GM21529 (cell line): ENCODE data around the gene FDX2.
A peak's percentile ranks its signal among the peaks of the same experiment; 100 is the strongest.

Source experiments
- ATAC-seq: cut with Tn5 transposase; IDR thresholded peaks from one replicate; pipeline ENCODE4 v1.9.1; 2021; ENCODE audit not compliant: unreplicated experiment

FDX2 gene

DNA sequence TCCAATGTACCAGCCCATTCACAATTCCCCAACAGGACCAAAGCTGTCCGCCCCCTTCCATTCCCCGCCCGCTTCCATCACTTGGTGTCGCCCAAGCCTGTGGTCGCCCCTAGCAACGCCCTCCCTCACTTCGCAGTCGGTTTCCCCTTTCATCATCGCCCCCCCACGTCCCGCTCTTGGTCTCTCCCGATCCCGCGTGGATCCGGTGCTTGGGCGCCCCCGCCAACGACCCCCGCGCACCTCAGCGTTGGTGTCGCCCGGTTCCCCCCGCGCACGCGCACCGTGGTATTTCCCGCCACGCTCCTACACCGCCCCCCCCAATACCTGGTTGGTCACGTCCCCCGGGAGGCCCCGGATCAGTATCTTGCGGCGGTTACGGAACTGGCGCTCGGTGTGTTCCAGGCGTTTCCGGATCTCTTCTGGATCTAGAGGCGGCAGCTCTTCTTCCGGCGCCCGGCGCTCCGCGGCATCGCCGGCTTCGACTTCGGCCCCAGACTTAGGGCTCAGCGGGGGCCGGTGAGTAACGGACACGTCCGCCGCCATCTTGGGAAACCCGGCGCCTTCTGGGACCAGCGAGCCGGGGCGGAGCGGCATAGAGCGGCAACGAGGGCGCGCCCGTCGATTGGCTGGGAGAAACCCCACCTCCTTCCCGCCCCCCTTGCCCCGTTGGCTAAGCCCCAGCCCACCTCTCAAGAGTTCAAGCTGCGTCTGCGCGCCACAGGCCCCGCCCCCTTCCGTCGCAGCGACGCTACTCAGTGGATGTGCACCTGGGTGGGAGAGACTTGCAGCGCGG is 17.3 kb upstream of the FDX2 start, which contains the start of gene RAVER1:
TSS of gene RAVER1 (minus strand) at position 565 of the 793 bp plus-strand sequence. CDS start at position 543, 22 bp downstream.
- peak; percentile 84 for ATAC-seq

DNA sequence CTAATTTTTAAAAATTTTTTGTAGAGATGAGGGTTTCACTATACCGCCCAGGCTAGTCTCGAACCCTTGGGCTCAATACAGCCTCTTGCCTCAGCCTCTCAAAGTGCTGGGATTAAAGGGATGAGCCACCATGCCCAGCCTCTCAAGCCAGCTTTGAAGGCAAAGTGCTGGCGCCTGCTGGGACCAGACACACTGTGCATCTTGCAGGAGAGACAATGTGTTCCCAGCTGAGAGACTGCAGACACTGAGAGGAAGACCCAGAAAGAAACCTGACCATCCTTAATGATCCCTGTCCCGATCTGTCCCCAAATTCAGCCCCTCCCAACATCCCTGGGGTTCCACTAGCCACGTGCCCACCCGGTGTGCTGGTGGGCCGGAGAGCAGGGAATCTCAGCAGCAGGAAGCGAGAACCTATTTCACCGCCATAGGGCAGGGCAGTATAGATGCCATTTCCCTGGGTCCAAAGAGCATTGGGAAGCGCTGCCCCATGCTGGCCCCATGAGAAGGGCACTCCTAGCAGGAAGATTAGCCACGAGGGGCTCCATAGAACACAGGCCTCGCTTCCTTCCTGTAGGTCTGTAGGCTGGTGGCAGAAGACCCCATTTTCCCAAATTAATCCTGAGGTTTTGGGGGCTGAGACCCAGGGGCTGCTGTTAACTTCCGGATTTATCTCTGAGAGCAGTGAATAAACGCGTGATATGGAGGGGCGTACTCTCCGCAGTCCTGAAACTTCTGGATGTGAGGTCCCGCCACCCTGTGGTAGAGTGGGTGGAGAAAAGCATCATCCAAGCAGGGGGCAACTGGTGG is 16.5 kb upstream of the FDX2 start:
- no peak for ATAC-seq

- ATAC-seq: no peak
Observed at GRCh38 chr19:10329555-10329954, 13.7 kb upstream of the FDX2 start.

DNA sequence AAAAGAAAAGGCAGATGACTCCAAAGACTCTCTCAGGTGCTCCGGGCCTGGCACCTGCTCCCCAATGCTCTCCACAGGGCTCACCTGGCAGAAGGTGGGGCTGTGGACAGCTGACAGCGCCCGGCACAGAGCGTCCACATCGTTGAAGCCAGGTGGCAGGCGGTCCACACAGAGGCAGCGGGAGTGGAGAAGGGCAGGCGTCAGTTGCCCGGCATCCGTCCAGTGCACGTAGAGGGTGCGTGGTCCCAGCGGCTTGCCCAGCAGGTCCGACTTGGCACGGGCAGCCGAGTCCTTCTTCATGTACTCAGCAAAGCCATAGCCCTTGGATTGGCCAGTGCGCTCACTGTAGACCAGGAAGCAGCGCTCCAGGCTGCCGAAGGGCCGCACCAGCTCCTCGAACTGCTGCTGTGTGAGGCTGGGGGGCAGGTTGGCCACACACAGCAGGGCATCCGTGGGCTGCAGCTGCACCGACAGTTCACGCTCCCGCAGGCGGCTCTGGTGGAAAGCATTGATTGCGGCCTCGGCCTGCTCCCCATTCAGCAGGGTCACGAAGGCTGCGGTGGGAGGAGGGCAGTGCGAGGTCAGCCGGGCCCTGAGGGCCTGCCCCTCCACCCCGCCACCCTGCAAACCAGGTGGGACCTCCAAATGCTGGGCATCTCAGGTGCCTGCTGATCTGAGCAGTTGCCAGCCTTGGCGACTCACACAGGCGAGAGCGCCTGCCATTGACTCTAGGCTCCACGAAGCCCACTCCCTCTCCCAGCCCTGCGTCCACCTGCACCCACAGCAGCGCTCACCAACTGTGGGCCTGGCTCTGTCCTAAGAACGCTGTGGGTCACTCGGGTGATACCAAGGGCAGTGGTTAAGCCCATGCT is 13.0 kb upstream of the FDX2 start:
- ATAC-seq: no peak

GRCh38 chr19:10327793-10328192 is 12.0 kb upstream of the FDX2 start:
- ATAC-seq: no peak

GRCh38 chr19:10325732-10326131 is 9.9 kb upstream of the FDX2 start:
- ATAC-seq: no peak

- no peak for ATAC-seq
Observed at GRCh38 chr19:10321874-10322835, 6.3 kb upstream of the FDX2 start.

DNA sequence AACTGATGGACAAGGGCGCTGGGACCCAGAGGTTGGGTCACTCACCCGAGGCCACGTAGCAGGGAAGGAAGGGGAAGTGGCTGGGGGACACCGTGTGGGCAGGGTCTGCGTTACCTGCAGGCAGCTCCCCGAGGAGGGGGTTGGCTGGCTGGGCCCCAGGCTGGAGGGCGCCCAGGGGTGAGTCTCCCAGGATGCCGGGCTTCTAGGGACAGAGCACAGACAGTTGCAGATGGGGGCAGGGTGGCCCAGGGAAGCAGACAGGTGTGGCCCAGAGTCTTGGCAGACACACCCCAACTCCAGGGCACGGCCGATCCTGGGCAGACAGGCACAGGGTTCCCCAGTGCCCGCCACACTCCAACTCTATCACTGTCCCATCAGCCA is 5.6 kb upstream of the FDX2 start:
- ATAC-seq: no peak

- no peak for ATAC-seq
Observed at GRCh38 chr19:10320602-10321416, 5.0 kb upstream of the FDX2 start.

DNA sequence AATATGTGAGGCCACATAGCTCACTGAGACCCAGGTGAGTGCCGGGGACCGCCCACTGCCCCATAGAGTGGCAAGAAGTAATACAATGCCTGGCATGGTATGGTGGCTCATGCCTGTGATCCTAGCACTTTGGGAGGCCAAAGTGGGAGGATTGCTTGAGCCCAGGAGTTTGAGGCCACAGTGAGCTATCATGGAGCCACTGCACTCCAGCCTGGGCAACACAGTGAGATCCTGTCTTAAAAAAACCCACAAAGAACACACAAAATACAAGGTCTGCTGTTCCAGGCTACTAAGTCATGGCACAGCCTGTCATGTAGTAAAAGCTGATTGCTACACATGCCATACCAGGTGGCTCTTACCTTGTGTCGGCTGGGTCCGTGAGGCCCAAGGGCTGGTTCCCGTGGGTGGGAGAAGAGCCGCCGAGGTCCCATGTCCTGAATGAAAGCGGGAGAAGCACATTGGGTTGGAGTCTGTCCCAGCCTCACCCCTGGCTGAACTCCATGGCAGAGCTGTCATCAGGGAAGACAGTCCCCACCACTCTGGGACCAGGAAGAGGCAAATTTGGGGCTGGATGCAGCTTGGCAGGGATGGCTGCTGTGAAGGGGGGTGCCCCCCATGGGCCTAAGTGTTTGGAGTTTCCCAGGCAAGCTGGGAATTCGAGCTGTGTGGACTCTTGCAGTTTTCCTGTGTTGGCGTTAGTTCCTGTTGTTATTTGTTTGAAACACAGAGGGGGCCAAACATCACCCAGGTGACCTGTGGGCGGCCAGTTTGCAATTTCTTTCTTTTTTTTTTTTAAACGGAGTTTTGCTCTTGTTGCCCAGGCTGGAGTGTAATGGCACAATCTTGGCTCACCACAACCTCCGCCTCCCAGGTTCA is 3.2 kb upstream of the FDX2 start:
- no peak for ATAC-seq

DNA sequence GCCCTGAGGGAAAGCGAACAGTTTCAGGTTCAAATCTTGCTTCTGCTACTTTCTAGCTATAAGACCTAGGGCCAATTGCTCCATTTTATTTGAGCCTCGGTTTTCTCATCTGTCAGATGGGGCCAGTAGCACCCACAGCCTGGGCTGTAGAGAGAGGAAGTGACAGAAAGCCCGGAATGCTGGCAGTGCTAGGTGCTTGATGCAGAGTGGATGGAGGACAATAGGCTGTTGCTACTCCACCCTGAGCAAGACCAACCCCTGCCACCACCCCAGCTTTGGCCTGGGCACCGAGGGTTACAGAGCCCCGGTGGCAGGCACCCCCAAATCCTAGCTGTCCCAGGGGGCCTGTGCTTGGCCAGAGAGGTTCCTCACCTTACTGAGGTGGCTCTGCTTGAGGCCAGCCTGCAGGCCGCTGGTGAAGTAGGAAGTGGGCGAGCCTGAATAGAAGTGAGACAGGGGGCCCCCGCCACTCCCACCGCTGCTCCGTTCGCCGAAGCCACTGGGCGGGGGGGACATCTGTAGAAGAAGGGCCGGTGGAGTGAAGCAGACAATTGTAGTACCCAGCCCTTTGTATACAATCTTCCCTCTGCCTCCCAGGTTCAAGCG is 2.1 kb upstream of the FDX2 start:
- ATAC-seq: no peak

- no peak for ATAC-seq
Observed at GRCh38 chr19:10317045-10317856, 1.4 kb upstream of the FDX2 start.

DNA sequence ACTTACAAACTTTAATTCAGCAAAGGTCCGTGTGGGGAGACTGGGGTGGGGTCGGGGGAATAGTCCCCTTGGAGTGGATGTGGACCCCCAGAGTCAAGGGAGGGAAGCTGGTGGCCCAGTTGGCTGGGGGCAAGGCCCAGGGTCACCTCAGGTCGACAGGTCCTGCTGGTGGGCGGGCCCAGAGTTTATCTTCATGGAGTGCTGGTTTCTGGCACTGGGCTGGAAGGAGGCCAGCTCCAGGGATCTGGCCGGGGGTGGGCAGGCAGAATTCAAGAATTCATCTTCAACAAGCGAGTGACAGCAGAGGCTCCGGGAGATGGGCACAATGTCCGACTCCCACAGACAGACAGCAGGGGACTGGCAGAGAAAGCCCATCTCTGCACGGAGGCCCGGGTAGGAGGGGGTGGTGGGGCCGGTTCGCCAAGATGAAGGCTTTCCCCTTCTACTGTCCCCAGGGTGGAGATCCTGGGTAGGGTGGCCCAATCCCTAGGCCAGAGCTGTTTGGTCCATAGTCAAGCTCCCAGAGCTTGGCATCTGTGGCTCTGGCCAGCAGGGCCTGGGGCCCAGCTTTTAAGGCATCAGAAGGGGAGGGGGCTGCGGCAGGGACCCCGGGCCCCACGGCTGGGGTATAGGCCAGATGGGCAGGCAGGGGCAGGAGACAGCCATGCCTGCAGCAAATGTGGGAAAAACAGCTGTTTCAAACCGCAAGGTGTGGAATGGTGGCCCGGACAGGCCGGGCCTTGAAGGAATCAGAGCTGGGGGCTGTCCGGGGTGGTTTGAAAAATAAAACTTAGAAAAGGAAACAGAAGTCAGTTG is 622 bp upstream of the FDX2 start:
- no peak for ATAC-seq

DNA sequence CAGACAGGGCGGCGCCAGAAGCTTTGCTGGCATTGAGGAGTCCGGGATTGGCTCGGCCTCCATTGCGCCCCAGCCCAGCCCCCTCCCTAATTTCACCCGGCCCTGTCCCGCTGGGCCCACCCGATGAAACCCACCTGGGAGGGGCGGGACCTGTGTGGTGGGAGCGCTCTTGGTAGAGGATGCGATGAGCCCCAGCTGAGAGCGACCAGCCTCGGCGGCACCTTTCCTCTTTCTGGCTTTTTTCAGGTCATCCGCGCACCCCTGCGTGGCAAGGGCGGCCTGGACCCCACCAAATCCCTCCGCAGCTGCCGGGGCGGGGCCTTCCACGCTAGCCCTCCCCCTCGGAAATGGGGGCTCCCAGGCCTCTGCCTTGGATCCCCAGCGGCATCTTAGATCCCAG is 6.4 kb downstream of the FDX2 start, which contains the start of gene ZGLP1:
TSS of gene ZGLP1 (minus strand) at position 393 of the 400 bp plus-strand sequence.
- ATAC-seq: no peak

DNA sequence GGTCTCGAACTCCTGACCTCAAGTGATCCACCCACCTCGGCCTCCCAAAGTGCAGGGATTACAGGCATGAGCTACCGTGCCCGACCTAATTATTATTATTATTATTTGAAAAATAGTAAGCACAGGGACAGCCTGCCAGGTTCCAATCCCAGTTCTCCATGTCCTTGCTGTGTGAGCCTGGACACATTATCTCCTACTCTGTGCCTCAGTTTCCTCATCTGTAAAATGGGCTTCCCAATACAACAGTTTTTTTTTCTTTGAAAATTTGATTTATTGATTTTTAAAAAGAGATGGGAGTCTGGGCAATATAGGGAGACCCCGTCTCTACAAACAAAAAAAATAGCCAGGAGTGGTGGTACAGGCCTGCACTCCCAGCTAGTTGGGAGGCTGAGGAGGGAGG is 9.5 kb downstream of the FDX2 start:
- ATAC-seq: no peak

- ATAC-seq: no peak
Observed at GRCh38 chr19:10305139-10305806, 10.5 kb downstream of the FDX2 start.
